ENCODE measurements around the gene LCA5L. TPM values are rescaled to one million over a fixed set of nuclear protein-coding genes. Genes with fewer than 3 reads are reported as not detected.

LCA5L gene
- polyA plus RNA-seq, 1 donor (not counting 4 experiments of a cell fraction or from before 2014, with no cell fraction given): 0.96 TPM

- no peak for TF ChIP-seq EZH2 (IDR thresholded peaks at IDR 0.05; ENCODE audit: low read length)
- TF ChIP-seq, protein P1, sequence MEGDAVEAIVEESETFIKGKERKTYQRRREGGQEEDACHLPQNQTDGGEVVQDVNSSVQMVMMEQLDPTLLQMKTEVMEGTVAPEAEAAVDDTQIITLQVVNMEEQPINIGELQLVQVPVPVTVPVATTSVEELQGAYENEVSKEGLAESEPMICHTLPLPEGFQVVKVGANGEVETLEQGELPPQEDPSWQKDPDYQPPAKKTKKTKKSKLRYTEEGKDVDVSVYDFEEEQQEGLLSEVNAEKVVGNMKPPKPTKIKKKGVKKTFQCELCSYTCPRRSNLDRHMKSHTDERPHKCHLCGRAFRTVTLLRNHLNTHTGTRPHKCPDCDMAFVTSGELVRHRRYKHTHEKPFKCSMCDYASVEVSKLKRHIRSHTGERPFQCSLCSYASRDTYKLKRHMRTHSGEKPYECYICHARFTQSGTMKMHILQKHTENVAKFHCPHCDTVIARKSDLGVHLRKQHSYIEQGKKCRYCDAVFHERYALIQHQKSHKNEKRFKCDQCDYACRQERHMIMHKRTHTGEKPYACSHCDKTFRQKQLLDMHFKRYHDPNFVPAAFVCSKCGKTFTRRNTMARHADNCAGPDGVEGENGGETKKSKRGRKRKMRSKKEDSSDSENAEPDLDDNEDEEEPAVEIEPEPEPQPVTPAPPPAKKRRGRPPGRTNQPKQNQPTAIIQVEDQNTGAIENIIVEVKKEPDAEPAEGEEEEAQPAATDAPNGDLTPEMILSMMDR (optimal IDR thresholded peaks at IDR 0.05 in 1 of 3, IDR thresholded peaks at IDR 0.05 in 1 of 3, conservative IDR thresholded peaks at IDR 0.05 in 1 of 3; ENCODE audit: extremely low read depth in 1 of 3, insufficient read depth in 2 of 3, low read length in 3 of 3): no peak
- no peaks in the 10 kb centered on the region for H4K20me1 ChIP-seq (ENCODE audit: control insufficient read depth, extremely low read depth, insufficient read depth, low read length)
- no peaks in the 10 kb centered on the region for H3K9me1 ChIP-seq (ENCODE audit: control insufficient read depth, extremely low read depth, insufficient read depth, low read length)
- H3K36me3 ChIP-seq (ENCODE audit: control insufficient read depth in 2 of 2, extremely low read depth in 1 of 2, insufficient read depth in 2 of 2, low read length in 2 of 2): no peaks in the 10 kb centered on the region
- FAIRE-seq (no peak), DNase-seq (ENCODE audit: low read depth, low spot score) (no peak)
- no peak overlapping the region for H3K27ac ChIP-seq (ENCODE audit: control insufficient read depth, insufficient read depth, low read length)
- no peaks in the 10 kb centered on the region for H3K4me1 ChIP-seq (ENCODE audit: control insufficient read depth, extremely low read depth, insufficient read depth, low read length)
- no peak overlapping the region for H2AFZ ChIP-seq (ENCODE audit: control insufficient read depth, low read length)
- H3K9ac ChIP-seq (ENCODE audit: control insufficient read depth, extremely low read depth, insufficient read depth, low read length): no peak overlapping the region
- no peak overlapping the region for H3K4me2 ChIP-seq (ENCODE audit: control insufficient read depth, extremely low read depth, insufficient read depth, low read depth, low read length)
- no peak overlapping the region for H3K4me3 ChIP-seq (ENCODE audit: control insufficient read depth in 2 of 3, extremely low read depth in 1 of 3, insufficient read depth in 2 of 3, low read depth in 1 of 3, low read length in 3 of 3)
- no peaks in the 10 kb centered on the region for H3K9me3 ChIP-seq (ENCODE audit: control insufficient read depth, low read depth, low read length)
- no peaks in the 10 kb centered on the region for H3K79me2 ChIP-seq (ENCODE audit: control insufficient read depth, insufficient read depth, low read length)
- no peaks in the 10 kb centered on the region for H3K27me3 ChIP-seq (ENCODE audit: control insufficient read depth, extremely low read depth, insufficient read depth, low read length)
- dilution Hi-C loops (cut with MboI; ENCODE audit: extremely low pct_ligation_motif_present, low sequenced_read_pairs): no loop called here
Measured at GRCh38 chr21:39367783-39368182, 77.8 kb downstream of the LCA5L start.

- Histone ChIP-seq H3K79me2 (ENCODE audit: control insufficient read depth, insufficient read depth, low read length) (no peaks in the 10 kb centered on the region), H2AFZ (ENCODE audit: control insufficient read depth, low read length) (no peak overlapping the region), H3K9ac (ENCODE audit: control insufficient read depth, extremely low read depth, insufficient read depth, low read length) (no peak overlapping the region), H3K9me1 (ENCODE audit: control insufficient read depth, extremely low read depth, insufficient read depth, low read length) (no peaks in the 10 kb centered on the region), H3K4me1 (ENCODE audit: control insufficient read depth, extremely low read depth, insufficient read depth, low read length) (no peaks in the 10 kb centered on the region), H3K36me3 (ENCODE audit: control insufficient read depth in 2 of 2, extremely low read depth in 1 of 2, insufficient read depth in 2 of 2, low read length in 2 of 2) (no peaks in the 10 kb centered on the region), H3K9me3 (ENCODE audit: control insufficient read depth, low read depth, low read length) (no peaks in the 10 kb centered on the region), H3K4me3 (ENCODE audit: control insufficient read depth in 2 of 3, extremely low read depth in 1 of 3, insufficient read depth in 2 of 3, low read depth in 1 of 3, low read length in 3 of 3) (no peak overlapping the region), H3K27ac (ENCODE audit: control insufficient read depth, insufficient read depth, low read length) (no peak overlapping the region), H3K4me2 (ENCODE audit: control insufficient read depth, extremely low read depth, insufficient read depth, low read depth, low read length) (no peak overlapping the region), H3K27me3 (ENCODE audit: control insufficient read depth, extremely low read depth, insufficient read depth, low read length) (no peaks in the 10 kb centered on the region), H4K20me1 (ENCODE audit: control insufficient read depth, extremely low read depth, insufficient read depth, low read length) (no peaks in the 10 kb centered on the region)
- dilution Hi-C loops (cut with MboI; ENCODE audit: extremely low pct_ligation_motif_present, low sequenced_read_pairs): no loop called here
- FAIRE-seq (no peak), DNase-seq (ENCODE audit: low read depth, low spot score) (no peak)
- TF ChIP-seq, protein P1 (optimal IDR thresholded peaks at IDR 0.05 in 1 of 3, IDR thresholded peaks at IDR 0.05 in 1 of 3, conservative IDR thresholded peaks at IDR 0.05 in 1 of 3; ENCODE audit: extremely low read depth in 1 of 3, insufficient read depth in 2 of 3, low read length in 3 of 3): no peak
- no peak for TF ChIP-seq EZH2 (IDR thresholded peaks at IDR 0.05; ENCODE audit: low read length)
Measured at GRCh38 chr21:39366563-39366962, 79.0 kb downstream of the LCA5L start.

Data from keratinocyte (primary cell).